Endothelial cell of umbilical vein (primary cell): ENCODE results near the gene OCA2. TPM values are rescaled to one million over a fixed set of nuclear protein-coding genes. Genes with fewer than 3 reads are reported as not detected.

ENCODE experiments used
- BruUV-seq: library from RNA; stranded (reverse); fragments of 400-500 nt; replicated peaks from 2 replicates; lab custom pipeline; 2021; lab: Mats Ljungman, UMichigan
- CTCF ChIA-PET: fragments of 300-600, 350-600 bp; sonication (Branson Sonifier 250); formaldehyde crosslinking; loops from one replicate; lab custom pipeline; 2021; ENCODE audit warnings: antibody characterized with exemption, inconsistent platforms; lab: Charles Lee
- POLR2A ChIA-PET: fragments of 300-600, 350-600 bp; sonication (Branson Sonifier 250); formaldehyde crosslinking; loops from one replicate; lab custom pipeline; 2021; ENCODE audit warnings: antibody characterized with exemption, inconsistent platforms; lab: Charles Lee
- DNase-seq: peaks from one replicate; pipeline ENCODE4 v3.0.0-alpha.2; 2011; ENCODE audit warnings: low read depth, low spot score
- FAIRE-seq: peaks from 2 replicates; lab custom pipeline; 2011; peaks lifted over from hg19 to GRCh38; lab: Jason Lieb, UNC
- H2AFZ ChIP-seq: 2 replicates; pipeline ENCODE4 v1.6.0; 2012; ENCODE audit warnings: low read depth, low read length, control low read depth, inconsistent platforms
- H3K27ac ChIP-seq: 2 replicates; pipeline ENCODE4 v1.5.1; 2011; ENCODE audit warnings: low read depth, mild to moderate bottlenecking, control low read depth, low read length, moderate library complexity; ENCODE audit not compliant: insufficient read depth
- H3K27me3 ChIP-seq, 2 experiments: 2 replicates each; pipeline versions ENCODE4 v1.6.0 to v1.6.1; 2011; ENCODE audit warnings: low read length in 2 of 2, mixed read lengths in 1 of 2; ENCODE audit not compliant: control insufficient read depth in 2 of 2, insufficient read depth in 2 of 2
- H3K36me3 ChIP-seq, 2 experiments: 2 replicates in 1 of 2; 3 replicates in 1 of 2; pipeline ENCODE4 v1.5.1; 2011; ENCODE audit warnings: low read length in 2 of 2, mild to moderate bottlenecking in 1 of 2, moderate library complexity in 1 of 2; ENCODE audit not compliant: control insufficient read depth in 2 of 2, insufficient read depth in 2 of 2; ENCODE audit errors: extremely low read depth in 1 of 2
- H3K4me1 ChIP-seq: 3 replicates; pipeline ENCODE4 v1.5.1; 2011; ENCODE audit warnings: mild to moderate bottlenecking, low read length; ENCODE audit not compliant: control insufficient read depth, insufficient read depth; ENCODE audit errors: extremely low read depth
- H3K4me2 ChIP-seq: 2 replicates; pipeline ENCODE4 v1.6.1; 2011; ENCODE audit warnings: low read length, control low read depth, mixed read lengths; ENCODE audit not compliant: insufficient read depth
- H3K4me3 ChIP-seq, 3 experiments: fragments of 200-600 bp in 1 of 3; sonication (generic), shearing (Covaris generic) in 1 of 3; replicated peaks in 1 of 3; 2 replicates each; pipeline ENCODE4 v1.5.1; 2011 to 2016; ENCODE audit warnings: control low read depth in 3 of 3, low read length in 3 of 3, mild to moderate bottlenecking in 2 of 3, inconsistent platforms in 1 of 3, low read depth in 1 of 3, moderate library complexity in 1 of 3; ENCODE audit not compliant: insufficient read depth in 1 of 3
- H3K79me2 ChIP-seq: 2 replicates; pipeline ENCODE4 v1.6.0; 2012; ENCODE audit warnings: low read length, inconsistent platforms; ENCODE audit not compliant: control insufficient read depth, insufficient read depth
- H3K9ac ChIP-seq: replicated peaks from 2 replicates; pipeline ENCODE3; 2011; ENCODE audit warnings: low read length, control low read depth; ENCODE audit not compliant: insufficient read depth; ENCODE audit errors: extremely low read depth
- H3K9me1 ChIP-seq: replicated peaks from 3 replicates; pipeline ENCODE4 v1.6.0; 2011; ENCODE audit warnings: mild to moderate bottlenecking, low read length; ENCODE audit not compliant: control insufficient read depth, insufficient read depth; ENCODE audit errors: extremely low read depth
- H3K9me3 ChIP-seq: replicated peaks from 2 replicates; pipeline ENCODE4 v1.5.1; 2012; ENCODE audit warnings: low read length, inconsistent platforms; ENCODE audit not compliant: control insufficient read depth, insufficient read depth
- H4K20me1 ChIP-seq: replicated peaks from 2 replicates; pipeline ENCODE3; 2011; ENCODE audit warnings: mild to moderate bottlenecking, low read length; ENCODE audit not compliant: control insufficient read depth, insufficient read depth; ENCODE audit errors: extremely low read depth
- EZH2 ChIP-seq: IDR thresholded peaks from 2 replicates; pipeline ENCODE4 v1.6.1; 2012; ENCODE audit warnings: borderline replicate concordance, low read depth, mild to moderate bottlenecking, moderate library complexity, low read length, inconsistent platforms; ENCODE audit not compliant: severe bottlenecking
- FOS ChIP-seq: IDR thresholded peaks from 2 replicates; pipeline ENCODE4 v1.6.1; 2011; ENCODE audit warnings: mild to moderate bottlenecking, low read length, moderate library complexity, borderline replicate concordance; ENCODE audit not compliant: insufficient read depth
- GATA2 ChIP-seq: IDR thresholded peaks from 2 replicates; pipeline ENCODE4 v1.7.0; 2011; ENCODE audit warnings: low read depth, mild to moderate bottlenecking, moderate library complexity, mixed read lengths, low read length; ENCODE audit not compliant: insufficient read length, insufficient read depth
- JUN ChIP-seq: IDR thresholded peaks from 2 replicates; pipeline ENCODE4 v1.6.1; 2011; ENCODE audit warnings: borderline replicate concordance, low read depth; ENCODE audit not compliant: insufficient read length, insufficient read depth
- MYC ChIP-seq: IDR thresholded peaks from one replicate; pipeline ENCODE4 v1.6.1; 2011; ENCODE audit warnings: mild to moderate bottlenecking, low read depth, low read length
- POLR2A ChIP-seq: IDR thresholded peaks from 2 replicates; pipeline ENCODE4 v1.6.1; 2012; ENCODE audit warnings: low read depth, mild to moderate bottlenecking, control low read depth, low read length
- POLR2AphosphoS5 ChIP-seq: IDR thresholded peaks from 2 replicates; pipeline ENCODE4 v1.6.1; 2012; ENCODE audit warnings: low read depth, mild to moderate bottlenecking, control low read depth, low read length, moderate library complexity; ENCODE audit not compliant: insufficient read depth
- dilution Hi-C: fragments of 300-500 bp; cut with MboI; formaldehyde crosslinking; loops from one replicate; pipeline ENCODE4 v1.15.0; 2019; ENCODE audit warnings: low sequenced_read_pairs; ENCODE audit not compliant: extremely low pct_ligation_motif_present
- intact Hi-C: fragments of 100-400 bp; cut with micrococcal nuclease; formaldehyde crosslinking; loops from one replicate; pipeline ENCODE4 v1.10.0; 2022
- polyA plus RNA-seq, 4 experiments: library from polyadenylated mRNA; depleted of rRNA in 3 of 4; stranded (reverse) in 3 of 4; unstranded in 1 of 4; fragments of >200 nt; gene quantifications; 2 replicates each; pipeline versions ENCODE4 v1.2.1 to v1.2.3, GENCODE V29; 2011 to 2012; ENCODE audit warnings: missing spikeins in 1 of 4
- total RNA-seq: library from RNA; stranded (reverse); gene quantifications from 2 replicates; pipeline ENCODE4 v1.2.3, GENCODE V29; 2021
- TF ChIP-seq, protein P1 (sequence below): IDR thresholded peaks from 2 replicates; pipeline ENCODE4 v1.6.1; 2011; ENCODE audit not compliant: insufficient read depth, insufficient read length
- TF ChIP-seq, protein P2 (sequence below), 2 donors: IDR thresholded peaks; 1 replicate in 1 of 2; 2 replicates in 1 of 2; pipeline ENCODE4 v1.5.1; 2011; ENCODE audit warnings: low read length in 2 of 2, mild to moderate bottlenecking in 2 of 2, moderate library complexity in 2 of 2, control low read depth in 1 of 2, inconsistent platforms in 1 of 2, low read depth in 1 of 2; ENCODE audit not compliant: insufficient read depth in 1 of 2; ENCODE audit errors: extremely low read depth in 1 of 2

The OCA2 gene
- total and polyA plus RNA-seq, 2 donors (not counting 3 experiments of a cell fraction or from before 2014, with no cell fraction given) = not detected

DNA sequence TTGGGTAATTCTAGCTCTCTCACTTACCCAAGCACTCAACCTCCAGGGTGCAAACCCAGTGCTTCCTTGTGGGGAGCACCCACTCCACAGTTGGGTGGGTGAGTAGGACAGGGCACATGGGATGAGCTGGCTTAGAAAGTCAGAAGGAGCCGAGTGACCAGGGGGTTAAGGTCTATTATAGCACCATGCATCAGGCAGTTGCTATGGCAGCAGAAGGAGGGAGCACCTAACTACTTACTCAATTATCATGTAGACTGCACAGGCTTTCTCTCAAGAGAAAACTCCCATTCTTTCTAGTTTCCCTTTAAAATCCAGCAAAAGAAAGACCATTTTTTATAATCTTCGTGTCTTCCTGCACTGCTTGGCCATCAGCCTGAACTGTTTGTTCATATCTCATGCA, 163.0 kb downstream of the OCA2 start:
- DNase-seq (no peak), FAIRE-seq (no peak)
- POLR2A ChIA-PET = no interaction called here
- BruUV-seq = no TSS peak
- TF ChIP-seq POLR2AphosphoS5 = no peak
- TF ChIP-seq MYC = no peak
- TF ChIP-seq POLR2A = no peak
- TF ChIP-seq, protein P1, sequence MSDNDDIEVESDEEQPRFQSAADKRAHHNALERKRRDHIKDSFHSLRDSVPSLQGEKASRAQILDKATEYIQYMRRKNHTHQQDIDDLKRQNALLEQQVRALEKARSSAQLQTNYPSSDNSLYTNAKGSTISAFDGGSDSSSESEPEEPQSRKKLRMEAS = no peak
- no peak for TF ChIP-seq EZH2
- TF ChIP-seq GATA2 = no peak
- TF ChIP-seq FOS = no peak
- dilution Hi-C loops = no loop called here
- H3K27me3 ChIP-seq = no peaks in the 10 kb centered on the region
- H3K36me3 ChIP-seq = no peaks in the 10 kb centered on the region
- no peaks in the 10 kb centered on the region for H4K20me1 ChIP-seq
- H3K27ac ChIP-seq = no peak overlapping the region
- H3K9ac ChIP-seq = no peak overlapping the region
- no peak overlapping the region for H3K4me3 ChIP-seq
- peaks cover 7% of the 10 kb centered on the region for H3K9me3 ChIP-seq
- H3K79me2 ChIP-seq = no peaks in the 10 kb centered on the region
- no peaks in the 10 kb centered on the region for H3K4me1 ChIP-seq
- intact Hi-C loops = no loop called here
- no peaks in the 10 kb centered on the region for H3K9me1 ChIP-seq
- no peak overlapping the region for H2AFZ ChIP-seq
- CTCF ChIA-PET = no interaction called here
- H3K4me2 ChIP-seq = no peak overlapping the region

DNA sequence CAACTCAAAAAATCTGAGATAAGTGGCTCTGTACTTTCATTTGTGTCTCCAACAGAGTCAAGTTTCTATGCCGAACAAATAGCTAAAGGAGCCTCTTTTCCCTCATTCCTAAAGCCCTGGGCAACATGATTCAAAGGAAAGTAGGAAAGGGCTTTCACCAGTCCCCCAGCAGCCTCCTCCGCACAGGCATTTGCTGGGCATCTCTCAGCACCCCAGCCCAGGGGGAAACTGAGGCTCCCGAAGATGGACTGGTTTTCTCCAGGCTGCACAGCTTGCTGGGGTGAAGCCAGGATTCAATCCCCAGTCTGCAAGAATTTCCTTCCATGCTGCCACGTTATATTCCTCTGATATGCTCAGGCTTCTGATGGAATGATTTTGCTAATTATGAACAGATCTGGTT, 163.8 kb downstream of the OCA2 start:
- DNase-seq (no peak), FAIRE-seq (no peak)
- Histone ChIP-seq H3K27me3 (no peaks in the 10 kb centered on the region), H4K20me1 (no peaks in the 10 kb centered on the region), H3K27ac (no peak overlapping the region), H3K9me1 (no peaks in the 10 kb centered on the region), H3K4me2 (no peak overlapping the region), H3K4me1 (no peaks in the 10 kb centered on the region), H3K9ac (no peak overlapping the region), H2AFZ (no peak overlapping the region), H3K4me3 (no peak overlapping the region), H3K79me2 (no peaks in the 10 kb centered on the region), H3K36me3 (no peaks in the 10 kb centered on the region), H3K9me3 (peaks cover 7% of the 10 kb centered on the region)
- no TSS peak for BruUV-seq
- TF ChIP-seq GATA2 (no peak), POLR2A (no peak), MYC (no peak), JUN (no peak), FOS (no peak)
- TF ChIP-seq, protein P2, sequence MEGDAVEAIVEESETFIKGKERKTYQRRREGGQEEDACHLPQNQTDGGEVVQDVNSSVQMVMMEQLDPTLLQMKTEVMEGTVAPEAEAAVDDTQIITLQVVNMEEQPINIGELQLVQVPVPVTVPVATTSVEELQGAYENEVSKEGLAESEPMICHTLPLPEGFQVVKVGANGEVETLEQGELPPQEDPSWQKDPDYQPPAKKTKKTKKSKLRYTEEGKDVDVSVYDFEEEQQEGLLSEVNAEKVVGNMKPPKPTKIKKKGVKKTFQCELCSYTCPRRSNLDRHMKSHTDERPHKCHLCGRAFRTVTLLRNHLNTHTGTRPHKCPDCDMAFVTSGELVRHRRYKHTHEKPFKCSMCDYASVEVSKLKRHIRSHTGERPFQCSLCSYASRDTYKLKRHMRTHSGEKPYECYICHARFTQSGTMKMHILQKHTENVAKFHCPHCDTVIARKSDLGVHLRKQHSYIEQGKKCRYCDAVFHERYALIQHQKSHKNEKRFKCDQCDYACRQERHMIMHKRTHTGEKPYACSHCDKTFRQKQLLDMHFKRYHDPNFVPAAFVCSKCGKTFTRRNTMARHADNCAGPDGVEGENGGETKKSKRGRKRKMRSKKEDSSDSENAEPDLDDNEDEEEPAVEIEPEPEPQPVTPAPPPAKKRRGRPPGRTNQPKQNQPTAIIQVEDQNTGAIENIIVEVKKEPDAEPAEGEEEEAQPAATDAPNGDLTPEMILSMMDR (IDR thresholded peaks at IDR 0.05; ENCODE audit: extremely low read depth in 1 of 2, insufficient read depth in 1 of 2, low read depth in 1 of 2, low read length in 2 of 2) = no peak
- TF ChIP-seq, protein P1 = no peak
- POLR2A ChIA-PET = no interaction called here
- intact Hi-C loops (no loop called here), dilution Hi-C loops (no loop called here)
- CTCF ChIA-PET = no interaction called here
